B cell (primary cell): ENCODE measurements around the gene URB1. TPM values are rescaled to one million over a fixed set of nuclear protein-coding genes. Genes with fewer than 3 reads are reported as not detected.

ENCODE experiments used
- ATAC-seq: fragments of 200-7000 bp; cut with Tn5 transposase; one replicate; pipeline ENCODE4 v1.10.0; 2021; ENCODE audit warnings: low read depth, mild to moderate bottlenecking, moderate number of reproducible peaks, moderate library complexity
- CTCF ChIA-PET: fragments of 350-600 bp; sonication (Branson Sonifier 250); formaldehyde crosslinking; loops from one replicate; lab custom pipeline; 2021; ENCODE audit warnings: antibody characterized with exemption, inconsistent platforms; lab: Charles Lee
- POLR2A ChIA-PET: fragments of 350-600 bp; sonication (Branson Sonifier 250); formaldehyde crosslinking; loops from one replicate; lab custom pipeline; 2021; ENCODE audit warnings: antibody characterized with exemption; lab: Charles Lee
- DNase-seq: peaks from one replicate; pipeline ENCODE4 v3.0.0; 2013
- H2AFZ ChIP-seq: 2 replicates; pipeline ENCODE4 v1.6.1; 2012; ENCODE audit warnings: mild to moderate bottlenecking, low read depth, low read length; ENCODE audit not compliant: insufficient read depth, poor library complexity, severe bottlenecking
- H3K27ac ChIP-seq, 2 donors: 1 replicate in 1 of 2; 2 replicates in 1 of 2; pipeline ENCODE4 v1.5.1; 2012 to 2013; ENCODE audit warnings: low read length in 2 of 2, mild to moderate bottlenecking in 2 of 2, moderate library complexity in 1 of 2
- H3K27me3 ChIP-seq, 4 experiments: fragments of 200-600 bp in 1 of 4; sonication (generic) in 1 of 4; replicated peaks in 1 of 4; 1 replicate in 2 of 4; 2 replicates in 2 of 4; pipeline versions ENCODE4 v1.6.1 to v1.7.0; 2013 to 2016; ENCODE audit warnings: low read length in 3 of 4, mild to moderate bottlenecking in 2 of 4, mixed read lengths in 1 of 4, moderate library complexity in 1 of 4; ENCODE audit not compliant: insufficient read depth in 4 of 4, control insufficient read depth in 3 of 4; ENCODE audit errors: control extremely low read depth in 1 of 4
- H3K36me3 ChIP-seq, 2 experiments: replicated peaks in 1 of 2; 1 replicate in 1 of 2; 2 replicates in 1 of 2; pipeline versions ENCODE4 v1.6.1 to v1.7.1; 2013; ENCODE audit warnings: low read length in 1 of 2; ENCODE audit not compliant: insufficient read depth in 2 of 2, control insufficient read depth in 1 of 2; ENCODE audit errors: control extremely low read depth in 1 of 2, extremely low read depth in 1 of 2
- H3K4me1 ChIP-seq, 2 donors: fragments of 200-600 bp in 1 of 2; sonication (generic) in 1 of 2; 1 replicate in 1 of 2; 2 replicates in 1 of 2; pipeline versions ENCODE4 v1.5.1 to v1.6.1; 2013 to 2017; ENCODE audit warnings: low read length in 2 of 2; ENCODE audit not compliant: control insufficient read depth in 2 of 2, insufficient read depth in 2 of 2
- H3K4me2 ChIP-seq: replicated peaks from 2 replicates; pipeline ENCODE3; 2012; ENCODE audit warnings: mild to moderate bottlenecking, low read depth, low read length; ENCODE audit not compliant: poor library complexity, severe bottlenecking
- H3K4me3 ChIP-seq, 5 experiments: fragments of 200-600 bp in 1 of 5; sonication (generic) in 1 of 5; 1 replicate in 3 of 5; 2 replicates in 2 of 5; pipeline versions ENCODE4 v1.5.1 to v1.7.0; 2011 to 2016; ENCODE audit warnings: low read length in 4 of 5, mild to moderate bottlenecking in 4 of 5, low read depth in 2 of 5, control low read depth in 1 of 5, moderate library complexity in 1 of 5; ENCODE audit not compliant: insufficient read depth in 1 of 5; ENCODE audit errors: control extremely low read depth in 1 of 5, extremely low read depth in 1 of 5
- H3K79me2 ChIP-seq: fragments of 200-600 bp; sonication (generic); one replicate; pipeline ENCODE4 v1.6.0; 2016; ENCODE audit warnings: low read length; ENCODE audit not compliant: control insufficient read depth, insufficient read depth
- H3K9ac ChIP-seq: fragments of 200-600 bp; sonication (generic); 2 replicates; pipeline ENCODE4 v1.6.1; 2017; ENCODE audit warnings: mild to moderate bottlenecking, low read length, moderate library complexity
- H3K9me3 ChIP-seq, 3 donors: one replicate each; pipeline versions ENCODE4 v1.6.1 to v1.7.1; 2013; ENCODE audit warnings: low read length in 2 of 3; ENCODE audit not compliant: control insufficient read depth in 2 of 3, insufficient read depth in 1 of 3; ENCODE audit errors: control extremely low read depth in 1 of 3
- H4K20me1 ChIP-seq: 2 replicates; pipeline ENCODE4 v1.6.0; 2012; ENCODE audit warnings: mild to moderate bottlenecking, low read length; ENCODE audit not compliant: insufficient read depth, control insufficient read depth, poor library complexity, severe bottlenecking
- H3K27ac Mint-ChIP-seq: one replicate; pipeline ENCODE4 v1.8.0; 2021; ENCODE audit warnings: mixed read lengths
- H3K27me3 Mint-ChIP-seq: one replicate; pipeline ENCODE4 v1.8.0; 2021; ENCODE audit warnings: mixed read lengths
- H3K4me1 Mint-ChIP-seq: one replicate; pipeline ENCODE4 v1.8.0; 2021; ENCODE audit warnings: mixed read lengths
- H3K4me3 Mint-ChIP-seq: one replicate; pipeline ENCODE4 v1.8.0; 2021; ENCODE audit warnings: mixed read lengths
- H3K9me3 Mint-ChIP-seq: one replicate; pipeline ENCODE4 v1.8.0; 2022; ENCODE audit warnings: mixed read lengths; ENCODE audit not compliant: insufficient read depth
- CTCF ChIP-seq: fragments of 200-600 bp; IDR thresholded peaks from one replicate; pipeline ENCODE4 v1.8.0; 2022; ENCODE audit warnings: antibody characterized with exemption, mild to moderate bottlenecking
- EZH2 ChIP-seq: IDR thresholded peaks from 2 replicates; pipeline ENCODE4 v1.6.1; 2012; ENCODE audit warnings: borderline replicate concordance, low read depth, mild to moderate bottlenecking, moderate library complexity, low read length; ENCODE audit not compliant: insufficient read depth, poor library complexity, severe bottlenecking
- WGBS: methylation state at CpG from one replicate; pipeline ENCODE4 v1.1.5; 2013; ENCODE audit warnings: missing lambda C conversion rate; ENCODE audit not compliant: insufficient coverage; 5-methylcytosine and 5-hydroxymethylcytosine counted together
- intact Hi-C: fragments of 100-400 bp; cut with micrococcal nuclease; formaldehyde crosslinking; loops from one replicate; pipeline ENCODE4 v1.10.0; 2022
- polyA plus RNA-seq: library from polyadenylated mRNA; depleted of rRNA; stranded (reverse); fragments of >200 nt; gene quantifications from 2 replicates; pipeline ENCODE4 v1.2.3, GENCODE V29; 2012
- total RNA-seq, 2 donors: library from RNA; stranded (reverse); fragments of 120-200 nt in 1 of 2; gene quantifications; 1 replicate in 1 of 2; 2 replicates in 1 of 2; pipeline versions ENCODE4 v1.2.3 to v1.2.4, GENCODE V29; 2013 to 2022

The URB1 gene
- total and polyA plus RNA-seq, 2 donors (not counting 1 experiment from before 2014, with no cell fraction given) = 4.7 to 15.2 TPM

DNA sequence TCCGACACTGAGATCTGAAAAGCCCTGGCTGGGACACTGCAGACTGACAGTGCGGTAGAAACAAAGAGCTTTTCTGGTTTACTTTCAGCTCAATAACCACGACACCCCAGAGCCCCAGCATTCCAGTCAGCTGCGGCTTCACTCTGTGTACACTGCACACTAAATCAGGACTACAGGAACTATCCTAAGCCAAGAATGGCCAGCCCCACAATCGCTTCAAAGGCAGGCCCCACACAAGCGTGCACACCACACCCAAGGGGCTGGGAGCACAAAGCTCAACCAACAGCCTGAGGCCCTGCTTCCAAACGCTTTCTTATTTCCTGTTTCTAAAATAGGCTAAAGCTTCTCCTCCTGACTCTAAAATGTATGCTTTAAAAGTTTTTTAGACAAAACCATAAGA, 28.4 kb downstream of the URB1 start:
- H3K27ac ChIP-seq = no peak overlapping the region
- H3K27me3 ChIP-seq = no peaks in the 10 kb centered on the region
- H4K20me1 ChIP-seq = no peaks in the 10 kb centered on the region
- TF ChIP-seq CTCF (no peak), EZH2 (no peak)
- Mint-ChIP-seq H3K27me3 (no peaks in the 10 kb centered on the region), H3K27ac (no peak overlapping the region), H3K4me1 (no peaks in the 10 kb centered on the region), H3K9me3 (no peaks in the 10 kb centered on the region), H3K4me3 (no peak overlapping the region)
- ChIA-PET CTCF (interaction anchor here (1.1 kb wide), 1 partner anchor 407 kb away, joined by 3 read pairs; the partner anchor contains the start of gene PAXBP1), POLR2A (no interaction called here)
- no peak overlapping the region for H3K4me3 ChIP-seq
- WGBS = 42% methylated on average over 6 of the region's 7 CpGs
- H3K4me1 ChIP-seq = no peaks in the 10 kb centered on the region
- no peak overlapping the region for H3K9ac ChIP-seq
- H3K79me2 ChIP-seq = no peaks in the 10 kb centered on the region
- no peak overlapping the region for H3K4me2 ChIP-seq
- ATAC-seq (no peak), DNase-seq (no peak)
- H3K36me3 ChIP-seq = peaks cover 0 to 88% of the 10 kb centered on the region in 2 experiments
- H3K9me3 ChIP-seq = no peaks in the 10 kb centered on the region
- no peak overlapping the region for H2AFZ ChIP-seq
- intact Hi-C loops = no loop called here

- H3K27ac ChIP-seq = no peak overlapping the region
- H3K9ac ChIP-seq = no peak overlapping the region
- no peaks in the 10 kb centered on the region for H3K4me1 Mint-ChIP-seq
- no peak overlapping the region for H3K27ac Mint-ChIP-seq
- ChIA-PET CTCF (no interaction called here), POLR2A (no interaction called here)
- DNase-seq = no peak
- no peaks in the 10 kb centered on the region for H3K9me3 Mint-ChIP-seq
- H3K27me3 Mint-ChIP-seq = no peaks in the 10 kb centered on the region
- H3K9me3 ChIP-seq = no peaks in the 10 kb centered on the region
- peaks cover 0 to 89% of the 10 kb centered on the region in 2 experiments for H3K36me3 ChIP-seq
- ATAC-seq = no peak
- H2AFZ ChIP-seq = no peak overlapping the region
- intact Hi-C loops = no loop called here
- TF ChIP-seq CTCF (no peak), EZH2 (no peak)
- no peak overlapping the region for H3K4me3 ChIP-seq
- no peaks in the 10 kb centered on the region for H3K79me2 ChIP-seq
- WGBS = 99% methylated on average over 5 of the region's 5 CpGs
- no peak overlapping the region for H3K4me3 Mint-ChIP-seq
- no peak overlapping the region for H3K4me2 ChIP-seq
- H3K4me1 ChIP-seq = no peaks in the 10 kb centered on the region
- no peaks in the 10 kb centered on the region for H3K27me3 ChIP-seq
- H4K20me1 ChIP-seq = no peaks in the 10 kb centered on the region
These were observed 32.3 kb downstream of the URB1 start for GRCh38 chr21:32360401-32360975.
